Keratinocyte (primary cell): ENCODE results near the gene GPX4. TPM values are rescaled to one million over a fixed set of nuclear protein-coding genes. Genes with fewer than 3 reads are reported as not detected.

Experiments used
- DNase-seq: peaks from one replicate; pipeline ENCODE4 v3.0.0-alpha.2; 2011; ENCODE audit warnings: low read depth, missing footprints, low spot score
- FAIRE-seq: peaks from 2 replicates; lab custom pipeline; 2011; peaks lifted over from hg19 to GRCh38; lab: Jason Lieb, UNC
- H2AFZ ChIP-seq: 2 replicates; pipeline ENCODE4 v1.6.0; 2012; ENCODE audit warnings: low read length, control low read depth, inconsistent platforms; ENCODE audit not compliant: control insufficient read depth
- H3K27ac ChIP-seq: 2 replicates; pipeline ENCODE4 v1.5.1; 2011; ENCODE audit warnings: low read length; ENCODE audit not compliant: control insufficient read depth, insufficient read depth
- H3K27me3 ChIP-seq: 3 replicates; pipeline ENCODE4 v1.6.0; 2011; ENCODE audit warnings: low read length; ENCODE audit not compliant: control insufficient read depth, insufficient read depth; ENCODE audit errors: extremely low read depth
- H3K36me3 ChIP-seq, 2 experiments: 2 replicates in 1 of 2; 3 replicates in 1 of 2; pipeline ENCODE4 v1.5.1; 2011; ENCODE audit warnings: low read length in 2 of 2, mild to moderate bottlenecking in 1 of 2; ENCODE audit not compliant: control insufficient read depth in 2 of 2, insufficient read depth in 2 of 2; ENCODE audit errors: extremely low read depth in 1 of 2
- H3K4me1 ChIP-seq: 3 replicates; pipeline ENCODE4 v1.5.1; 2011; ENCODE audit warnings: low read length; ENCODE audit not compliant: control insufficient read depth, insufficient read depth; ENCODE audit errors: extremely low read depth
- H3K4me2 ChIP-seq: 3 replicates; pipeline ENCODE4 v1.6.0; 2011; ENCODE audit warnings: low read depth, low read length; ENCODE audit not compliant: control insufficient read depth, insufficient read depth; ENCODE audit errors: extremely low read depth
- H3K4me3 ChIP-seq, 3 experiments: fragments of 200-600 bp in 1 of 3; sonication (generic) in 1 of 3; 2 replicates in 2 of 3; 3 replicates in 1 of 3; pipeline ENCODE4 v1.5.1; 2011 to 2016; ENCODE audit warnings: low read length in 3 of 3, mild to moderate bottlenecking in 3 of 3, control low read depth in 2 of 3, inconsistent platforms in 1 of 3, low read depth in 1 of 3, mixed read lengths in 1 of 3, mixed run types in 1 of 3, moderate library complexity in 1 of 3; ENCODE audit not compliant: control insufficient read depth in 2 of 3, insufficient read depth in 2 of 3; ENCODE audit errors: extremely low read depth in 1 of 3
- H3K79me2 ChIP-seq: 2 replicates; pipeline ENCODE4 v1.6.0; 2012; ENCODE audit warnings: low read length; ENCODE audit not compliant: control insufficient read depth, insufficient read depth
- H3K9ac ChIP-seq: 3 replicates; pipeline ENCODE4 v1.6.0; 2011; ENCODE audit warnings: low read length; ENCODE audit not compliant: control insufficient read depth, insufficient read depth; ENCODE audit errors: extremely low read depth
- H3K9me1 ChIP-seq: 3 replicates; pipeline ENCODE4 v1.6.0; 2011; ENCODE audit warnings: low read length; ENCODE audit not compliant: control insufficient read depth, insufficient read depth; ENCODE audit errors: extremely low read depth
- H3K9me3 ChIP-seq: 2 replicates; pipeline ENCODE4 v1.5.1; 2012; ENCODE audit warnings: low read depth, low read length; ENCODE audit not compliant: control insufficient read depth
- H4K20me1 ChIP-seq: 3 replicates; pipeline ENCODE4 v1.6.0; 2011; ENCODE audit warnings: low read length; ENCODE audit not compliant: control insufficient read depth, insufficient read depth; ENCODE audit errors: extremely low read depth
- EZH2 ChIP-seq: IDR thresholded peaks from one replicate; pipeline ENCODE4 v1.6.1; 2012; ENCODE audit warnings: inconsistent platforms, mild to moderate bottlenecking, low read length, moderate library complexity
- dilution Hi-C: fragments of 300-500 bp; cut with MboI; formaldehyde crosslinking; loops from one replicate; pipeline ENCODE4 v1.7.0; 2020; ENCODE audit warnings: low sequenced_read_pairs; ENCODE audit not compliant: extremely low pct_ligation_motif_present
- polyA plus RNA-seq, 5 experiments: library from polyadenylated mRNA; depleted of rRNA in 3 of 5; stranded (reverse) in 3 of 5; stranded (forward) in 1 of 5; unstranded in 1 of 5; fragments of >200 nt; gene quantifications; 1 replicate in 1 of 5; 2 replicates in 3 of 5; 3 replicates in 1 of 5; pipeline versions ENCODE4 v1.2.1 to v1.2.3, GENCODE V29; 2011 to 2012; ENCODE audit warnings: missing spikeins in 2 of 5, low read depth in 1 of 5, low replicate concordance in 1 of 5
- TF ChIP-seq, protein P1 (sequence below), 3 experiments: IDR thresholded peaks in 1 of 3; conservative IDR thresholded peaks in 1 of 3; optimal IDR thresholded peaks in 1 of 3; 2 replicates in 2 of 3; 3 replicates in 1 of 3; pipeline versions ENCODE3 to v1.5.1; 2011; ENCODE audit warnings: low read length in 3 of 3, mild to moderate bottlenecking in 3 of 3, moderate library complexity in 2 of 3, control low read depth in 1 of 3, inconsistent platforms in 1 of 3; ENCODE audit not compliant: insufficient read depth in 2 of 3; ENCODE audit errors: extremely low read depth in 1 of 3

Gene GPX4
- polyA plus RNA-seq, 1 donor (not counting 4 experiments of a cell fraction or from before 2014, with no cell fraction given) = 193 TPM

DNA sequence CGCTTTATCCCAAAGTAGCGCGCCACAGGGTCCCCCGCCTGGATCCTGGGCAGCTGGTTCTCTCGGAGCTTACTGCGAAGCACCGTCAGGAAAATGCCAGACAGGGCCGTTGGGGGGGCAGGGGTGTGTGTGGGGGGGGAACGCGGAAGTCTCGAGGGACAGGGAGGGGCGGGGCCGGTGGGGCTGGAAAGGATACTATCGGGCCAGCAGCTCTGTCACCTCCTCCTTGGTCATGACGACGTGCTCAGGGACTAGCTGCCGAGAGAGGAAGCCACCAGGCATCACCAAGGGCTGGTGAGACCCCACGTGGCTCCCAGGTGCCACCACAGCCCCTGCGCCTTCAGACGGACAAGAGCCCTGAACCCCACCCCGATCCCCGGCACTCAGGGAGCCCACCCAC is 13.9 kb upstream of the GPX4 start:
- H3K4me1 ChIP-seq = peaks cover 5% of the 10 kb centered on the region
- H3K9me3 ChIP-seq = no peaks in the 10 kb centered on the region
- peaks cover 29 to 30% of the 10 kb centered on the region in 2 experiments for H3K36me3 ChIP-seq
- H3K27ac ChIP-seq = no peak overlapping the region
- no peak overlapping the region for H3K9ac ChIP-seq
- H3K4me2 ChIP-seq = no peak overlapping the region
- dilution Hi-C loops = no loop called here
- no peak overlapping the region for H3K4me3 ChIP-seq
- no peak for DNase-seq
- no peaks in the 10 kb centered on the region for H3K27me3 ChIP-seq
- no peak overlapping the region for H2AFZ ChIP-seq
- no peaks in the 10 kb centered on the region for H4K20me1 ChIP-seq
- H3K79me2 ChIP-seq = peaks cover 30% of the 10 kb centered on the region
- no peak for FAIRE-seq
- H3K9me1 ChIP-seq = no peaks in the 10 kb centered on the region
- no peak for TF ChIP-seq EZH2
- TF ChIP-seq, protein P1, sequence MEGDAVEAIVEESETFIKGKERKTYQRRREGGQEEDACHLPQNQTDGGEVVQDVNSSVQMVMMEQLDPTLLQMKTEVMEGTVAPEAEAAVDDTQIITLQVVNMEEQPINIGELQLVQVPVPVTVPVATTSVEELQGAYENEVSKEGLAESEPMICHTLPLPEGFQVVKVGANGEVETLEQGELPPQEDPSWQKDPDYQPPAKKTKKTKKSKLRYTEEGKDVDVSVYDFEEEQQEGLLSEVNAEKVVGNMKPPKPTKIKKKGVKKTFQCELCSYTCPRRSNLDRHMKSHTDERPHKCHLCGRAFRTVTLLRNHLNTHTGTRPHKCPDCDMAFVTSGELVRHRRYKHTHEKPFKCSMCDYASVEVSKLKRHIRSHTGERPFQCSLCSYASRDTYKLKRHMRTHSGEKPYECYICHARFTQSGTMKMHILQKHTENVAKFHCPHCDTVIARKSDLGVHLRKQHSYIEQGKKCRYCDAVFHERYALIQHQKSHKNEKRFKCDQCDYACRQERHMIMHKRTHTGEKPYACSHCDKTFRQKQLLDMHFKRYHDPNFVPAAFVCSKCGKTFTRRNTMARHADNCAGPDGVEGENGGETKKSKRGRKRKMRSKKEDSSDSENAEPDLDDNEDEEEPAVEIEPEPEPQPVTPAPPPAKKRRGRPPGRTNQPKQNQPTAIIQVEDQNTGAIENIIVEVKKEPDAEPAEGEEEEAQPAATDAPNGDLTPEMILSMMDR (optimal IDR thresholded peaks at IDR 0.05 in 1 of 3, IDR thresholded peaks at IDR 0.05 in 1 of 3, conservative IDR thresholded peaks at IDR 0.05 in 1 of 3; ENCODE audit: extremely low read depth in 1 of 3, insufficient read depth in 2 of 3, low read length in 3 of 3) = no peak

DNA sequence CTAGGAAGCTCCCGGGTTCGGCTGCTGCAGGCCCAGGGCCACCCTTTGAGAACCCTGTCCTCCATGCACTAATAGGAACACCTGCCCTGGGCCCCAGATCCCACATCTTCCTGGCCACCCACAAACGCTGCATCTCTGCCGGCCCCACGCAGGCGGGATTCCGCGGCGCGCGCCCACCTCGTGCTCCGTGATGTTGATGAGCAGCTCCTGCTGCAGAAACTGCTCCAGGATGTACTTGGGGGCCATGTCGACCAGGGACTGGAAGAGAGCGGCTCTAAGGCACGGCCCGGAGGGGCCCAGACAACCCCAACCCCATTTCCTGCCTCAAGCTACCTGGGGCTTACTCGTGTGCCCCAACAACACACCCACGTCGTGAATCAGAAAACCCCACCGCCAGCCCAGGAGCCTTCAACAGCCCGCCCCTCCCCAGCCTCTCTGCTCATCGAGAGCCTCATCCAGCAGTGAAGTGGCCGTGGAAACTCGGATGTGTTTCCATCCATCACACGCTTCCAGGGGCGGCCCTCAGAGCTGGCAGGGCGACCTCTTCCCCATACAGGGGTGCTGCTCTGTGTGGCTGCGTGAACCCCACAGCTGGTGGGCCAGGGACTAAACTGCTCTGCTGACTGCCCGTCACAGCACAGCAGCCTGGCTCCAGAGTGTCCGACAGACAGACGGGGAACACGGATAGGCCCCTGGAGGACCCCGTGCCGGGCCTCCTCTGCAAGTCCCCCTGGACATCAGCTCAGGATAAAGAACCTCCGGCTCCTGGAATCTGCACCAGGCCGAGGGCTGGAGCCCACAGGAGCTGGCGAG is 12.9 kb upstream of the GPX4 start:
- no peak for TF ChIP-seq EZH2
- TF ChIP-seq, protein P1 (optimal IDR thresholded peaks at IDR 0.05 in 1 of 3, IDR thresholded peaks at IDR 0.05 in 1 of 3, conservative IDR thresholded peaks at IDR 0.05 in 1 of 3; ENCODE audit: extremely low read depth in 1 of 3, insufficient read depth in 2 of 3, low read length in 3 of 3) = no peak
- Histone ChIP-seq H3K9me3 (no peaks in the 10 kb centered on the region), H3K4me1 (peaks cover 7% of the 10 kb centered on the region), H3K9me1 (no peaks in the 10 kb centered on the region), H3K27me3 (no peaks in the 10 kb centered on the region), H3K4me2 (no peak overlapping the region), H3K27ac (no peak overlapping the region), H4K20me1 (no peaks in the 10 kb centered on the region), H3K4me3 (no peak overlapping the region), H3K9ac (no peak overlapping the region), H2AFZ (no peak overlapping the region), H3K36me3 (peaks cover 29% of the 10 kb centered on the region in 2 experiments), H3K79me2 (peaks cover 33% of the 10 kb centered on the region)
- DNase-seq = no peak
- no peak for FAIRE-seq
- dilution Hi-C loops = no loop called here
